Iris pigment epithelial cell (primary cell): ENCODE data around the gene UBE2E2.

Experiments
- DNase-seq: peaks from one replicate; pipeline ENCODE4 v3.0.0-alpha.2; 2011; ENCODE audit warnings: low read depth

The UBE2E2 gene

GRCh38 chr3:23276913-23277658 lies 74.0 kb downstream of the UBE2E2 start:
- DNase-seq, result no peak

GRCh38 chr3:23277688-23278087 lies 74.6 kb downstream of the UBE2E2 start:
- no peak for DNase-seq

GRCh38 chr3:23283625-23284024 lies 80.5 kb downstream of the UBE2E2 start:
- no peak for DNase-seq

- peak; percentile 39 for DNase-seq
These were observed 85.2 kb downstream of the UBE2E2 start for GRCh38 chr3:23288286-23288685.

GRCh38 chr3:23288715-23289114 lies 85.6 kb downstream of the UBE2E2 start:
- DNase-seq, result no peak

- DNase-seq, result no peak
These were observed 89.3 kb downstream of the UBE2E2 start for GRCh38 chr3:23292432-23292831.

- DNase-seq, result no peak
These were observed 91.8 kb downstream of the UBE2E2 start for GRCh38 chr3:23294770-23295387.

- DNase-seq, result no peak
These were observed 98.7 kb downstream of the UBE2E2 start for GRCh38 chr3:23301819-23302218.

GRCh38 chr3:23302271-23302670 lies 99.1 kb downstream of the UBE2E2 start:
- DNase-seq, result peak; percentile 56

GRCh38 chr3:23303601-23304217 lies 100.6 kb downstream of the UBE2E2 start:
- no peak for DNase-seq

GRCh38 chr3:23304424-23304823 lies 101.3 kb downstream of the UBE2E2 start:
- DNase-seq, result peak; percentile 39

- peak; percentile 22 for DNase-seq
These were observed 106.0 kb downstream of the UBE2E2 start for GRCh38 chr3:23308986-23309625.

GRCh38 chr3:23312866-23313265 lies 109.7 kb downstream of the UBE2E2 start:
- peak; percentile 78 for DNase-seq

- DNase-seq, result peak; percentile 29
These were observed 112.0 kb downstream of the UBE2E2 start for GRCh38 chr3:23314981-23315762.

- DNase-seq, result no peak
These were observed 113.8 kb downstream of the UBE2E2 start for GRCh38 chr3:23316924-23317323.

GRCh38 chr3:23319366-23320312 lies 116.5 kb downstream of the UBE2E2 start:
- no peak for DNase-seq

- no peak for DNase-seq
These were observed 117.8 kb downstream of the UBE2E2 start for GRCh38 chr3:23320586-23321570.

- peak; percentile 70 for DNase-seq
These were observed 121.6 kb downstream of the UBE2E2 start for GRCh38 chr3:23324745-23325144.

GRCh38 chr3:23325466-23326065 lies 122.4 kb downstream of the UBE2E2 start:
- DNase-seq, result peak; percentile 17
